GM15510 (cell line): Measurements from ENCODE around the gene KRT17.

ENCODE experiments used
- POLR2A ChIP-seq: IDR thresholded peaks from 3 replicates; pipeline ENCODE4 v1.6.1; 2011; ENCODE audit warnings: borderline replicate concordance; ENCODE audit not compliant: insufficient read length; ENCODE audit errors: extremely low read depth

Gene KRT17

GRCh38 chr17:41657936-41658335, 33.6 kb upstream of the KRT17 start:
- TF ChIP-seq POLR2A: no peak

- no peak for TF ChIP-seq POLR2A
Observed at GRCh38 chr17:41657176-41657754, 32.9 kb upstream of the KRT17 start.

GRCh38 chr17:41656249-41657023, 32.1 kb upstream of the KRT17 start:
- TF ChIP-seq POLR2A: no peak

GRCh38 chr17:41655611-41656111, 31.3 kb upstream of the KRT17 start:
- no peak for TF ChIP-seq POLR2A

GRCh38 chr17:41654678-41655607, 30.6 kb upstream of the KRT17 start:
- no peak for TF ChIP-seq POLR2A

- TF ChIP-seq POLR2A: no peak
Observed at GRCh38 chr17:41653892-41654677, 29.7 kb upstream of the KRT17 start.

GRCh38 chr17:41653421-41653820, 29.0 kb upstream of the KRT17 start:
- no peak for TF ChIP-seq POLR2A

GRCh38 chr17:41652461-41652970, 28.1 kb upstream of the KRT17 start:
- TF ChIP-seq POLR2A: no peak

GRCh38 chr17:41651625-41652460, 27.5 kb upstream of the KRT17 start:
- TF ChIP-seq POLR2A: no peak

- no peak for TF ChIP-seq POLR2A
Observed at GRCh38 chr17:41650794-41651624, 26.6 kb upstream of the KRT17 start.

- no peak for TF ChIP-seq POLR2A
Observed at GRCh38 chr17:41649923-41650519, 25.6 kb upstream of the KRT17 start.
